SK-N-SH (cell line): ENCODE data around the gene CDH26. TPM values are rescaled to one million over a fixed set of nuclear protein-coding genes. Genes with fewer than 3 reads are reported as not detected.

Experiments
- CTCF ChIA-PET: fragments of 300-600, 350-600 bp; formaldehyde crosslinking; extraction: SDS; loops from one replicate; lab custom pipeline; 2021; lab: Yijun Ruan, JAX
- POLR2A ChIA-PET: fragments of 350-600 bp; sonication (Branson Sonifier 250); formaldehyde crosslinking; extraction: SDS; loops from one replicate; lab custom pipeline; 2020; ENCODE audit warnings: antibody characterized with exemption, inconsistent platforms; lab: Yijun Ruan, JAX
- DNase-seq: peaks from one replicate; pipeline ENCODE4 v3.0.0; 2012
- H2AFZ ChIP-seq: fragments of 200-600 bp; sonication (generic); 2 replicates; pipeline ENCODE4 v1.8.1; 2016; ENCODE audit warnings: antibody characterized with exemption, mild to moderate bottlenecking, low read depth
- H3F3A ChIP-seq: fragments of 200-600 bp; sonication (generic); replicated peaks from 2 replicates; pipeline ENCODE3; 2016; ENCODE audit warnings: antibody characterized with exemption, mild to moderate bottlenecking; ENCODE audit not compliant: insufficient read depth
- H3K27ac ChIP-seq, 2 experiments: fragments of 200-500 bp in 1 of 2; fragments of 200-600 bp in 1 of 2; sonication (Bioruptor generic) in 1 of 2; sonication (generic), shearing (Covaris generic) in 1 of 2; 2 replicates each; pipeline versions ENCODE4 v1.5.1 to v1.6.1; 2014 to 2016; ENCODE audit warnings: low read depth in 2 of 2, inconsistent platforms in 1 of 2, low read length in 1 of 2, mild to moderate bottlenecking in 1 of 2, mixed read lengths in 1 of 2
- H3K27me3 ChIP-seq: fragments of 200-600 bp; sonication (generic), shearing (Covaris generic); 2 replicates; pipeline ENCODE4 v1.6.1; 2016; ENCODE audit warnings: mixed run types; ENCODE audit not compliant: insufficient read depth
- H3K36me3 ChIP-seq, 2 experiments: fragments of 200-500 bp in 1 of 2; fragments of 200-600 bp in 1 of 2; sonication (Bioruptor generic) in 1 of 2; sonication (generic) in 1 of 2; replicated peaks in 1 of 2; 2 replicates each; pipeline versions ENCODE3 to v1.5.1; 2014 to 2016; ENCODE audit warnings: low read length in 1 of 2, mild to moderate bottlenecking in 1 of 2; ENCODE audit not compliant: insufficient read depth in 2 of 2, control insufficient read depth in 1 of 2
- H3K4me1 ChIP-seq, 2 experiments: fragments of 200-500 bp in 1 of 2; fragments of 200-600 bp in 1 of 2; sonication (Bioruptor generic) in 1 of 2; sonication (generic), shearing (Covaris generic) in 1 of 2; 2 replicates each; pipeline versions ENCODE4 v1.5.1 to v1.6.1; 2014 to 2016; ENCODE audit warnings: low read depth in 1 of 2, low read length in 1 of 2, mixed run types in 1 of 2; ENCODE audit not compliant: insufficient read depth in 2 of 2, control insufficient read depth in 1 of 2
- H3K4me2 ChIP-seq: fragments of 200-600 bp; sonication (generic), shearing (Covaris generic); 2 replicates; pipeline ENCODE4 v1.6.1; 2017; ENCODE audit warnings: mixed run types
- H3K4me3 ChIP-seq, 2 experiments: fragments of 200-500 bp in 1 of 2; fragments of 200-600 bp in 1 of 2; sonication (Bioruptor generic) in 1 of 2; sonication (generic), shearing (Covaris generic) in 1 of 2; 2 replicates each; pipeline versions ENCODE4 v1.5.1 to v1.8.1; 2014 to 2016; ENCODE audit warnings: low read depth in 2 of 2, inconsistent platforms in 1 of 2, low read length in 1 of 2, mild to moderate bottlenecking in 1 of 2, mixed read lengths in 1 of 2, moderate library complexity in 1 of 2
- H3K79me2 ChIP-seq: fragments of 200-600 bp; sonication (generic); 2 replicates; pipeline ENCODE4 v1.8.1; 2017; ENCODE audit warnings: mild to moderate bottlenecking; ENCODE audit not compliant: insufficient read depth
- H3K9ac ChIP-seq: fragments of 200-600 bp; sonication (generic); 2 replicates; pipeline ENCODE4 v1.6.1; 2017; ENCODE audit warnings: mixed run types
- H3K9me2 ChIP-seq: fragments of 200-600 bp; sonication (generic); 2 replicates; pipeline ENCODE4 v1.6.1; 2017; ENCODE audit warnings: mixed run types
- H3K9me3 ChIP-seq: fragments of 200-600 bp; sonication (generic); 2 replicates; pipeline ENCODE4 v1.6.1; 2017; ENCODE audit warnings: mixed run types, mild to moderate bottlenecking, moderate library complexity
- H4K20me1 ChIP-seq: fragments of 200-600 bp; sonication (generic); 2 replicates; pipeline ENCODE4 v1.6.1; 2017; ENCODE audit warnings: mild to moderate bottlenecking, mixed run types; ENCODE audit not compliant: insufficient read depth
- CTCF ChIP-seq: fragments of 200-600 bp; sonication (generic); IDR thresholded peaks from 2 replicates; pipeline ENCODE4 v1.6.1; 2017; ENCODE audit warnings: antibody characterized with exemption, mild to moderate bottlenecking, moderate library complexity
- EZH2phosphoT487 ChIP-seq: fragments of 200-600 bp; sonication (generic); IDR thresholded peaks from 2 replicates; pipeline ENCODE4 v1.6.1; 2017; ENCODE audit warnings: low read depth, mixed run types, mild to moderate bottlenecking, antibody characterized with exemption, moderate library complexity, borderline replicate concordance
- FOXJ3 ChIP-seq: sonication (generic); formaldehyde crosslinking; IDR thresholded peaks from 2 replicates; pipeline ENCODE4 v1.5.1; 2020; ENCODE audit warnings: mild to moderate bottlenecking, missing genetic modification reagents
- GABPA ChIP-seq: IDR thresholded peaks from 2 replicates; pipeline ENCODE4 v1.4.0; 2012; ENCODE audit warnings: low read depth, mild to moderate bottlenecking
- GATA2 ChIP-seq: sonication (generic); formaldehyde crosslinking; IDR thresholded peaks from 2 replicates; pipeline ENCODE4 v1.5.0; 2020; ENCODE audit warnings: mild to moderate bottlenecking, missing genetic modification reagents
- PBX3 ChIP-seq: IDR thresholded peaks from 2 replicates; pipeline ENCODE4; 2012
- RAD21 ChIP-seq: IDR thresholded peaks from 2 replicates; pipeline ENCODE4 v1.6.1; 2012; ENCODE audit warnings: mild to moderate bottlenecking, low read length
- REST ChIP-seq: IDR thresholded peaks from 2 replicates; pipeline ENCODE4 v1.6.1; 2012; ENCODE audit warnings: mild to moderate bottlenecking, low read depth, low read length, moderate library complexity
- SIN3A ChIP-seq: IDR thresholded peaks from 2 replicates; pipeline ENCODE4 v1.6.1; 2012; ENCODE audit warnings: low read depth, mild to moderate bottlenecking, low read length, moderate library complexity, borderline replicate concordance
- SMC3 ChIP-seq: IDR thresholded peaks from 2 replicates; pipeline ENCODE4 v1.6.1; 2012; ENCODE audit warnings: low read depth, low read length, improper control_type of control experiment
- TEAD4 ChIP-seq: IDR thresholded peaks from 2 replicates; pipeline ENCODE4 v1.4.0; 2012; ENCODE audit warnings: mild to moderate bottlenecking, borderline replicate concordance; ENCODE audit not compliant: insufficient read depth
- USF1 ChIP-seq: IDR thresholded peaks from 2 replicates; pipeline ENCODE4 v1.4.0; 2012; ENCODE audit warnings: low read depth, borderline replicate concordance
- USF2 ChIP-seq: fragments of 150-350 bp; IDR thresholded peaks from 2 replicates; pipeline ENCODE4 v1.6.1; 2017; ENCODE audit warnings: antibody characterized with exemption, low read length, low read depth, borderline replicate concordance
- ZBTB33 ChIP-seq: IDR thresholded peaks from 2 replicates; pipeline ENCODE4 v1.4.0; 2012; ENCODE audit warnings: low read depth, borderline replicate concordance
- WGBS: methylation state at CpG from one replicate; pipeline ENCODE4 v1.1.6; 2017; ENCODE audit warnings: low lambda C conversion rate; 5-methylcytosine and 5-hydroxymethylcytosine counted together
- polyA plus RNA-seq, 3 experiments: library from polyadenylated mRNA; depleted of rRNA; stranded (reverse); fragments of >200 nt; gene quantifications; 2 replicates each; pipeline ENCODE4 v1.2.3, GENCODE V29; 2012

Gene CDH26
- polyA plus RNA-seq, 1 of the 3 experiments (the other 2 are of a cell fraction) = 0.13 TPM

GRCh38 chr20:60021104-60021503 lies 62.9 kb downstream of the CDH26 start:
- no peaks in the 10 kb centered on the region for H3F3A ChIP-seq
- no peaks in the 10 kb centered on the region for H3K9me2 ChIP-seq
- ChIA-PET POLR2A (no interaction called here), CTCF (no interaction called here)
- no peaks in the 10 kb centered on the region for H3K79me2 ChIP-seq
- H3K27ac ChIP-seq = no peak overlapping the region
- H3K27me3 ChIP-seq = no peaks in the 10 kb centered on the region
- no peaks in the 10 kb centered on the region for H4K20me1 ChIP-seq
- H3K4me2 ChIP-seq = no peak overlapping the region
- H3K4me1 ChIP-seq = no peaks in the 10 kb centered on the region
- no peaks in the 10 kb centered on the region for H3K36me3 ChIP-seq
- H3K9me3 ChIP-seq = peaks cover 9% of the 10 kb centered on the region
- no peak for DNase-seq
- TF ChIP-seq GABPA = no peak
- TF ChIP-seq USF1 = no peak
- no peak for TF ChIP-seq GATA2
- TF ChIP-seq TEAD4 = no peak
- TF ChIP-seq PBX3 = no peak
- TF ChIP-seq RAD21 = no peak
- TF ChIP-seq SIN3A = no peak
- TF ChIP-seq FOXJ3 (CRISPR knock-in tag) = no peak
- TF ChIP-seq SMC3 = no peak
- no peak for TF ChIP-seq REST
- TF ChIP-seq USF2 = no peak
- no peak for TF ChIP-seq CTCF
- TF ChIP-seq ZBTB33 = no peak
- no peak for TF ChIP-seq EZH2phosphoT487
- no peak overlapping the region for H3K9ac ChIP-seq
- H2AFZ ChIP-seq = no peak overlapping the region
- WGBS = 0% methylated on average over 1 of the region's 1 CpG
- no peak overlapping the region for H3K4me3 ChIP-seq
